HFF-Myc (cell line): ENCODE measurements around the gene CPSF4L.
"Not testable (repeated sequence)": the region's sequence is repeated elsewhere in the genome, so short reads cannot be mapped to it uniquely, and the experiment has no call there.

Experiments
- DNase-seq: peaks from one replicate; pipeline ENCODE4 v3.0.0-alpha.2; 2011; ENCODE audit warnings: low read depth; ENCODE audit errors: extremely low read depth
- H3K4me3 ChIP-seq: replicated peaks from 2 replicates; pipeline ENCODE4 v1.5.1; 2011; ENCODE audit warnings: low read depth, mild to moderate bottlenecking, control low read depth, low read length
- TF ChIP-seq, protein P1 (sequence below): IDR thresholded peaks from 2 replicates; pipeline ENCODE4 v1.5.1; 2012; ENCODE audit warnings: mild to moderate bottlenecking, low read depth, low read length, control low read depth; ENCODE audit errors: missing control alignments

CPSF4L gene

GRCh38 chr17:73269329-73269615, 7.6 kb upstream of the CPSF4L start:
- no peak overlapping the region for H3K4me3 ChIP-seq
- TF ChIP-seq, protein P1, sequence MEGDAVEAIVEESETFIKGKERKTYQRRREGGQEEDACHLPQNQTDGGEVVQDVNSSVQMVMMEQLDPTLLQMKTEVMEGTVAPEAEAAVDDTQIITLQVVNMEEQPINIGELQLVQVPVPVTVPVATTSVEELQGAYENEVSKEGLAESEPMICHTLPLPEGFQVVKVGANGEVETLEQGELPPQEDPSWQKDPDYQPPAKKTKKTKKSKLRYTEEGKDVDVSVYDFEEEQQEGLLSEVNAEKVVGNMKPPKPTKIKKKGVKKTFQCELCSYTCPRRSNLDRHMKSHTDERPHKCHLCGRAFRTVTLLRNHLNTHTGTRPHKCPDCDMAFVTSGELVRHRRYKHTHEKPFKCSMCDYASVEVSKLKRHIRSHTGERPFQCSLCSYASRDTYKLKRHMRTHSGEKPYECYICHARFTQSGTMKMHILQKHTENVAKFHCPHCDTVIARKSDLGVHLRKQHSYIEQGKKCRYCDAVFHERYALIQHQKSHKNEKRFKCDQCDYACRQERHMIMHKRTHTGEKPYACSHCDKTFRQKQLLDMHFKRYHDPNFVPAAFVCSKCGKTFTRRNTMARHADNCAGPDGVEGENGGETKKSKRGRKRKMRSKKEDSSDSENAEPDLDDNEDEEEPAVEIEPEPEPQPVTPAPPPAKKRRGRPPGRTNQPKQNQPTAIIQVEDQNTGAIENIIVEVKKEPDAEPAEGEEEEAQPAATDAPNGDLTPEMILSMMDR = no peak
- no peak for DNase-seq

- DNase-seq = no peak
- no peak overlapping the region for H3K4me3 ChIP-seq
- TF ChIP-seq, protein P1 = no peak
These were observed 7.1 kb upstream of the CPSF4L start for GRCh38 chr17:73268582-73269328.

GRCh38 chr17:73267648-73268537, 6.2 kb upstream of the CPSF4L start:
- H3K4me3 ChIP-seq = no peak overlapping the region
- TF ChIP-seq, protein P1 = no peak
- DNase-seq = no peak

DNA sequence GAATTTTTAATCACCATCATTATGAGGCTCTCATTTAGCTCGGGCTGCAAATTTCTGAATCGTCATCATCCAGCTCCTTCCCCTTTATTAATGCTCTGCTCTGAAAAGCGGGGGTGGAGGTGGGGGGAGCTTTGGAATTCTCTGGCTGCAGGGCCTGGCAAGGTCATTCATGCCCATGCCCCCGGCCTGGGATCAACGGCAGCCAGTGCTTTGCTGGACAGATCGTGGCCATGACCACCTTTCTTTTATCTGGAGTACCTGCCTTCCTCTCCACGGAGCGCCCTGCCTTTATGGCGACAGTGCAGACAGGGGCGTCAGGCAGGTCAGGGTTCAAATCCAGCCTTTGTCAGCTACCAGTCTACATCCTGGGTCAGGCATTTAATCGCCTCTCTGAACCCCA, 5.1 kb upstream of the CPSF4L start:
- H3K4me3 ChIP-seq = no peak overlapping the region
- TF ChIP-seq, protein P1 = no peak
- no peak for DNase-seq

GRCh38 chr17:73265646-73266640, 4.3 kb upstream of the CPSF4L start:
- TF ChIP-seq, protein P1 = no peak
- no peak overlapping the region for H3K4me3 ChIP-seq
- DNase-seq = no peak

- DNase-seq, H3K4me3 ChIP-seq: not testable (repeated sequence)
These were observed 2.8 kb upstream of the CPSF4L start for GRCh38 chr17:73264448-73264847.
